Esophagus mucosa (tissue), 1 donor: ENCODE measurements around the gene FSD1. TPM values are rescaled to one million over a fixed set of nuclear protein-coding genes. Genes with fewer than 3 reads are reported as not detected.
A peak's percentile ranks its signal among the peaks of the same experiment; 100 is the strongest.
"Not testable (repeated sequence)": the region's sequence is repeated elsewhere in the genome, so short reads cannot be mapped to it uniquely, and the experiment has no call there.

Source experiments
- ATAC-seq: fragments of 200-7000 bp; cut with Tn5 transposase; one replicate; pipeline ENCODE4 v1.9.1; 2020
- total RNA-seq: library from RNA; stranded (reverse); gene quantifications from one replicate; pipeline ENCODE4 v1.2.4, GENCODE V29; 2023
- donor health status: DM: yes; HTN: yes; CAD: no.

The FSD1 gene
- total RNA-seq, 1 donor from 2014 or later = 0.36 TPM

- ATAC-seq = no peak
Observed at GRCh38 chr19:4284974-4285373, 19.4 kb upstream of the FSD1 start.

GRCh38 chr19:4286141-4286540, 18.3 kb upstream of the FSD1 start:
- ATAC-seq = not testable (repeated sequence)

GRCh38 chr19:4288091-4288777, 16.2 kb upstream of the FSD1 start:
- ATAC-seq = peak; percentile 57

GRCh38 chr19:4291184-4291732, 13.1 kb upstream of the FSD1 start:
- no peak for ATAC-seq

- ATAC-seq = no peak
Observed at GRCh38 chr19:4292515-4292914, 11.9 kb upstream of the FSD1 start.

- ATAC-seq = no peak
Observed at GRCh38 chr19:4294389-4294788, 10.0 kb upstream of the FSD1 start.

GRCh38 chr19:4295972-4296771, 8.2 kb upstream of the FSD1 start:
- no peak for ATAC-seq

GRCh38 chr19:4297901-4298809, 6.2 kb upstream of the FSD1 start:
- peak; percentile 28 for ATAC-seq

- no peak for ATAC-seq
Observed at GRCh38 chr19:4298810-4299550, 5.4 kb upstream of the FSD1 start.

- ATAC-seq = no peak
Observed at GRCh38 chr19:4300589-4300988, 3.8 kb upstream of the FSD1 start.

GRCh38 chr19:4301590-4302242, 2.7 kb upstream of the FSD1 start:
- no peak for ATAC-seq

- no peak for ATAC-seq
Observed at GRCh38 chr19:4302243-4302640, 2.2 kb upstream of the FSD1 start, which contains the start of gene TMIGD2. TMIGD2 (minus strand) TSS chr19:4302389; CDS start chr19:4302385, 4 bp downstream.

- ATAC-seq = no peak
Observed at GRCh38 chr19:4303819-4304537, 420 bp upstream of the FSD1 start.

GRCh38 chr19:4305257-4305612, 837 bp downstream of the FSD1 start:
- ATAC-seq = no peak

GRCh38 chr19:4305659-4306058, 1.3 kb downstream of the FSD1 start:
- peak; percentile 13 for ATAC-seq

GRCh38 chr19:4310247-4311121, 6.1 kb downstream of the FSD1 start:
- peak; percentile 49 for ATAC-seq

GRCh38 chr19:4313847-4314490, 9.6 kb downstream of the FSD1 start:
- no peak for ATAC-seq

GRCh38 chr19:4316956-4317355, 12.6 kb downstream of the FSD1 start:
- ATAC-seq = peak; percentile 72

GRCh38 chr19:4318460-4318859, 14.1 kb downstream of the FSD1 start:
- ATAC-seq = no peak
